GM20431 (cell line): Measurements from ENCODE around the gene UBE2G1.
"Not testable (repeated sequence)": the region's sequence is repeated elsewhere in the genome, so short reads cannot be mapped to it uniquely, and the experiment has no call there.

Experiments
- in situ Hi-C: fragments of 300-500 bp; cut with MseI, MboI; formaldehyde crosslinking; loops from one replicate; pipeline ENCODE4 v1.15.0; 2020; ENCODE audit warnings: low sequenced_read_pairs; ENCODE audit not compliant: unreplicated experiment

UBE2G1 gene

GRCh38 chr17:4377247-4377646 is 10.8 kb upstream of the UBE2G1 start:
- in situ Hi-C loops = not testable (repeated sequence)

- in situ Hi-C loops = not testable (repeated sequence)
These were observed 9.4 kb upstream of the UBE2G1 start for GRCh38 chr17:4375796-4376440.

GRCh38 chr17:4375039-4375748 is 8.7 kb upstream of the UBE2G1 start:
- in situ Hi-C loops = no loop called here

- in situ Hi-C loops = no loop called here
These were observed 3.2 kb upstream of the UBE2G1 start for GRCh38 chr17:4369557-4370230.

GRCh38 chr17:4368341-4368740 is 1.9 kb upstream of the UBE2G1 start:
- in situ Hi-C loops = no loop called here

GRCh38 chr17:4367177-4367576 is 702 bp upstream of the UBE2G1 start:
- in situ Hi-C loops = not testable (repeated sequence)

GRCh38 chr17:4365628-4366326 is 698 bp downstream of the UBE2G1 start:
- in situ Hi-C loops = no loop called here

- in situ Hi-C loops = no loop called here
These were observed 1.3 kb downstream of the UBE2G1 start for GRCh38 chr17:4365103-4365627.

GRCh38 chr17:4364622-4365041 is 1.8 kb downstream of the UBE2G1 start:
- in situ Hi-C loops = no loop called here

- in situ Hi-C loops = no loop called here
These were observed 4.3 kb downstream of the UBE2G1 start for GRCh38 chr17:4362141-4362540.

GRCh38 chr17:4358154-4358553 is 8.3 kb downstream of the UBE2G1 start:
- in situ Hi-C loops = no loop called here

GRCh38 chr17:4357671-4358070 is 8.8 kb downstream of the UBE2G1 start:
- in situ Hi-C loops = no loop called here

GRCh38 chr17:4357030-4357628 is 9.3 kb downstream of the UBE2G1 start:
- in situ Hi-C loops = no loop called here

GRCh38 chr17:4354862-4355514 is 11.5 kb downstream of the UBE2G1 start:
- in situ Hi-C loops = no loop called here

GRCh38 chr17:4354206-4354605 is 12.3 kb downstream of the UBE2G1 start:
- in situ Hi-C loops = no loop called here

- in situ Hi-C loops = not testable (repeated sequence)
These were observed 16.3 kb downstream of the UBE2G1 start for GRCh38 chr17:4350214-4350613.

GRCh38 chr17:4345581-4346252 is 20.8 kb downstream of the UBE2G1 start:
- in situ Hi-C loops = no loop called here

GRCh38 chr17:4344926-4345325 is 21.5 kb downstream of the UBE2G1 start:
- in situ Hi-C loops = no loop called here

GRCh38 chr17:4342535-4342934 is 23.9 kb downstream of the UBE2G1 start:
- in situ Hi-C loops = no loop called here
